Activated naive CD4-positive, alpha-beta T cell treated with anti-CD3 and anti-CD28 coated beads, Interleukin-2, amount 50 U/mL, for 72 hours (primary cell): ENCODE data around the gene CCL14. TPM values are rescaled to one million over a fixed set of nuclear protein-coding genes. Genes with fewer than 3 reads are reported as not detected.
"Not testable (repeated sequence)": the region's sequence is repeated elsewhere in the genome, so short reads cannot be mapped to it uniquely, and the experiment has no call there.

Experiments
- ATAC-seq, 2 donors: fragments of 150-1000 bp; cut with Tn5 transposase; 2 replicates each; pipeline ENCODE4 v1.10.0; 2021; ENCODE audit warnings: mild to moderate bottlenecking in 2 of 2, moderate library complexity in 2 of 2
- DNase-seq, 2 donors: peaks; one replicate each; pipeline ENCODE4 v3.0.0; 2021 to 2022; ENCODE audit warnings: low spot score in 2 of 2
- H3K27ac Mint-ChIP-seq, 2 donors: one replicate each; pipeline ENCODE4 v1.8.0; 2022; ENCODE audit warnings: mild to moderate bottlenecking in 2 of 2, mixed read lengths in 2 of 2
- H3K36me3 Mint-ChIP-seq, 2 donors: one replicate each; pipeline ENCODE4 v1.8.0; 2022; ENCODE audit warnings: mixed read lengths in 2 of 2
- H3K9me3 Mint-ChIP-seq, 2 donors: one replicate each; pipeline ENCODE4 v1.8.0; 2022; ENCODE audit warnings: mixed read lengths in 2 of 2
- total RNA-seq, 2 donors: library from RNA; stranded (reverse); gene quantifications; one replicate each; pipeline ENCODE4 v1.2.3, GENCODE V29; 2022

Gene CCL14
- total RNA-seq, 2 donors from 2014 or later: not detected

GRCh38 chr17:35969558-35970380 is 16.8 kb downstream of the CCL14 start:
- DNase-seq (peak in 1 of 2 donors; percentile 73), ATAC-seq (peak; percentile 53 to 66)
- Mint-ChIP-seq H3K9me3 (no peaks in the 10 kb centered on the region), H3K36me3 (no peaks in the 10 kb centered on the region), H3K27ac (no peak overlapping the region)

GRCh38 chr17:35968520-35969054 is 17.9 kb downstream of the CCL14 start:
- no peak overlapping the region for H3K27ac Mint-ChIP-seq
- H3K9me3 Mint-ChIP-seq: no peaks in the 10 kb centered on the region
- ATAC-seq (no peak), DNase-seq (no peak)
- H3K36me3 Mint-ChIP-seq: no peaks in the 10 kb centered on the region

- Mint-ChIP-seq H3K27ac (no peak overlapping the region), H3K36me3 (no peaks in the 10 kb centered on the region), H3K9me3 (no peaks in the 10 kb centered on the region)
- ATAC-seq: no peak
- DNase-seq: no peak
These were observed 21.3 kb downstream of the CCL14 start for GRCh38 chr17:35965272-35965671.

GRCh38 chr17:35963663-35964062 is 22.9 kb downstream of the CCL14 start:
- no peak for ATAC-seq
- H3K36me3 Mint-ChIP-seq: no peaks in the 10 kb centered on the region

GRCh38 chr17:35953720-35954119 is 32.8 kb downstream of the CCL14 start:
- DNase-seq (no peak), ATAC-seq (no peak)
- no peaks in the 10 kb centered on the region for H3K36me3 Mint-ChIP-seq
- H3K27ac Mint-ChIP-seq: no peak overlapping the region
- H3K9me3 Mint-ChIP-seq: no peaks in the 10 kb centered on the region

More at GRCh38 chr17:35963663-35964062, 22.9 kb downstream of the CCL14 start:
- no peak overlapping the region for H3K27ac Mint-ChIP-seq
- DNase-seq: no peak
- H3K9me3 Mint-ChIP-seq: no peaks in the 10 kb centered on the region

GRCh38 chr17:35949401-35949800 is 37.1 kb downstream of the CCL14 start:
- ATAC-seq: no peak
- DNase-seq: no peak
- Mint-ChIP-seq H3K9me3 (no peaks in the 10 kb centered on the region), H3K27ac (no peak overlapping the region), H3K36me3 (no peaks in the 10 kb centered on the region)

- H3K36me3 Mint-ChIP-seq: no peaks in the 10 kb centered on the region
- H3K27ac Mint-ChIP-seq: no peak overlapping the region
- ATAC-seq (no peak), DNase-seq (no peak)
- no peaks in the 10 kb centered on the region for H3K9me3 Mint-ChIP-seq
These were observed 38.4 kb downstream of the CCL14 start for GRCh38 chr17:35948092-35948491.

- no peaks in the 10 kb centered on the region for H3K36me3 Mint-ChIP-seq
- DNase-seq: peak in 1 of 2 donors; percentile 47
- ATAC-seq: peak; percentile 68 to 77
- H3K9me3 Mint-ChIP-seq: no peaks in the 10 kb centered on the region
- no peak overlapping the region for H3K27ac Mint-ChIP-seq
These were observed 39.4 kb downstream of the CCL14 start for GRCh38 chr17:35947156-35947585.

- Mint-ChIP-seq H3K9me3 (no peaks in the 10 kb centered on the region), H3K36me3 (no peaks in the 10 kb centered on the region), H3K27ac (no peak overlapping the region)
- ATAC-seq (no peak), DNase-seq (no peak)
These were observed 42.4 kb downstream of the CCL14 start for GRCh38 chr17:35944151-35944550.

- Mint-ChIP-seq H3K27ac (no peak within 1 kb of the TSS), H3K36me3 (no peaks in the 10 kb centered on the region), H3K9me3 (no peaks in the 10 kb centered on the region)
- ATAC-seq (no peak), DNase-seq (no peak)
These were observed 43.0 kb downstream of the CCL14 start, which contains the start of gene LYZL6 for GRCh38 chr17:35943537-35943936. Gene LYZL6 (minus strand): TSS chr17:35943713. CDS start chr17:35939356, 4,357 bp downstream.

- H3K9me3 Mint-ChIP-seq: no peaks in the 10 kb centered on the region
- DNase-seq: no peak
- H3K36me3 Mint-ChIP-seq: no peaks in the 10 kb centered on the region
- no peak for ATAC-seq
- no peak overlapping the region for H3K27ac Mint-ChIP-seq
These were observed 43.8 kb downstream of the CCL14 start for GRCh38 chr17:35942588-35943186.

GRCh38 chr17:35938492-35938891 is 48.0 kb downstream of the CCL14 start:
- H3K36me3 Mint-ChIP-seq, H3K9me3 Mint-ChIP-seq, H3K27ac Mint-ChIP-seq, DNase-seq, ATAC-seq: not testable (repeated sequence)

- Mint-ChIP-seq H3K36me3 (no peaks in the 10 kb centered on the region), H3K9me3 (no peaks in the 10 kb centered on the region)
These were observed 50.5 kb downstream of the CCL14 start for GRCh38 chr17:35936063-35936462.

GRCh38 chr17:35934760-35935159 is 51.8 kb downstream of the CCL14 start:
- Mint-ChIP-seq H3K27ac (no peak overlapping the region), H3K36me3 (peaks cover 4 to 6% of the 10 kb centered on the region in 2 donors), H3K9me3 (no peaks in the 10 kb centered on the region)
- no peak for ATAC-seq
- no peak for DNase-seq

More at GRCh38 chr17:35936063-35936462, 50.5 kb downstream of the CCL14 start:
- ATAC-seq: no peak
- no peak for DNase-seq
- H3K27ac Mint-ChIP-seq: peak overlapping the region in 1 of 2 donors; percentile 40
